HepG2 (cell line): ENCODE results near the gene CFAP91. TPM values are rescaled to one million over a fixed set of nuclear protein-coding genes. Genes with fewer than 3 reads are reported as not detected.

Experiments used
- ELF1 ChIP-seq: sonication (generic); formaldehyde crosslinking; IDR thresholded peaks from 2 replicates; pipeline ENCODE4 v1.4.0; 2020; ENCODE audit warnings: missing genetic modification reagents
- FOSL2 ChIP-seq: sonication (generic); formaldehyde crosslinking; IDR thresholded peaks from 2 replicates; pipeline ENCODE4 v1.4.0; 2020; ENCODE audit warnings: missing genetic modification reagents
- HDAC2 ChIP-seq: sonication (generic); formaldehyde crosslinking; IDR thresholded peaks from 2 replicates; pipeline ENCODE4 v1.4.0; 2020; ENCODE audit warnings: missing genetic modification reagents
- ISL2 ChIP-seq: sonication (generic); formaldehyde crosslinking; IDR thresholded peaks from 2 replicates; pipeline ENCODE4 v1.5.0; 2020; ENCODE audit warnings: missing genetic modification reagents
- NKX3-1 ChIP-seq: sonication (generic); formaldehyde crosslinking; IDR thresholded peaks from 2 replicates; pipeline ENCODE4 v1.5.0; 2020; ENCODE audit warnings: missing genetic modification reagents
- NR2F2 ChIP-seq: IDR thresholded peaks from 2 replicates; pipeline ENCODE4 v1.6.1; 2012; ENCODE audit warnings: low read depth, inconsistent platforms, borderline replicate concordance
- POGZ ChIP-seq: sonication (generic); formaldehyde crosslinking; IDR thresholded peaks from 2 replicates; pipeline ENCODE4 v1.4.0; 2020; ENCODE audit warnings: mild to moderate bottlenecking, missing genetic modification reagents
- POLR2A ChIP-seq, 2 experiments: IDR thresholded peaks; 2 replicates each; pipeline ENCODE4 v1.6.1; 2011; ENCODE audit warnings: low read depth in 2 of 2, low read length in 2 of 2, mild to moderate bottlenecking in 1 of 2, moderate library complexity in 1 of 2; ENCODE audit not compliant: insufficient read depth in 1 of 2
- SP5 ChIP-seq: IDR thresholded peaks from 2 replicates; pipeline ENCODE4 v1.6.1; 2016; ENCODE audit warnings: low read depth, borderline replicate concordance
- SSRP1 ChIP-seq: IDR thresholded peaks from 2 replicates; pipeline ENCODE4 v1.6.1; 2016; ENCODE audit warnings: control low read depth
- TBL1XR1 ChIP-seq: fragments of 150-350 bp; IDR thresholded peaks from 2 replicates; pipeline ENCODE4 v1.6.1; 2014; ENCODE audit warnings: borderline replicate concordance, low read length; ENCODE audit not compliant: partially characterized antibody
- YY1 ChIP-seq: IDR thresholded peaks from 2 replicates; pipeline ENCODE4 v1.6.1; 2011; ENCODE audit warnings: low read length, low read depth, moderate library complexity, mild to moderate bottlenecking; ENCODE audit not compliant: insufficient read depth, insufficient replicate concordance
- ZBTB38 ChIP-seq: sonication (generic); formaldehyde crosslinking; IDR thresholded peaks from 2 replicates; pipeline ENCODE4 v1.5.1; 2020; ENCODE audit warnings: mild to moderate bottlenecking, missing genetic modification reagents
- ZMYM4 ChIP-seq: sonication (generic); formaldehyde crosslinking; IDR thresholded peaks from 2 replicates; pipeline ENCODE4 v1.8.1; 2023; ENCODE audit warnings: mild to moderate bottlenecking, missing genetic modification reagents
- ZNF607 ChIP-seq: sonication (generic); formaldehyde crosslinking; IDR thresholded peaks from 2 replicates; pipeline ENCODE4 v1.5.1; 2020; ENCODE audit warnings: missing genetic modification reagents, mild to moderate bottlenecking, borderline replicate concordance
- ZNF709 ChIP-seq: sonication (generic); formaldehyde crosslinking; IDR thresholded peaks from 2 replicates; pipeline ENCODE4 v1.5.0; 2020; ENCODE audit warnings: mild to moderate bottlenecking, missing genetic modification reagents
- polyA plus RNA-seq, 8 experiments: library from polyadenylated mRNA; depleted of rRNA in 3 of 8; stranded (reverse) in 7 of 8; unstranded in 1 of 8; fragments of >200 nt; fragmentation: Illumina TruSeq in 4 of 8; extraction: Trizol in 4 of 8; gene quantifications; 2 replicates each; pipeline versions ENCODE4 v1.2.1 to v1.2.3, GENCODE V29; 2011 to 2016; ENCODE audit warnings: low read depth in 4 of 8, missing spikeins in 1 of 8, mixed read lengths in 1 of 8; ENCODE audit not compliant: insufficient read depth in 1 of 8
- total RNA-seq, 5 experiments: library from RNA; depleted of rRNA; stranded (reverse); fragments of >200 nt; fragmentation: Illumina TruSeq; extraction: Trizol; gene quantifications; 2 replicates each; pipeline ENCODE4 v1.2.3, GENCODE V29; 2016; ENCODE audit warnings: low read depth in 1 of 5
- TF ChIP-seq, protein P1 (sequence below): sonication (generic); formaldehyde crosslinking; IDR thresholded peaks from 2 replicates; pipeline ENCODE4; 2020; ENCODE audit warnings: missing genetic modification reagents, mild to moderate bottlenecking, borderline replicate concordance
- TF ChIP-seq, protein P2 (sequence below): sonication (generic); formaldehyde crosslinking; IDR thresholded peaks from 2 replicates; pipeline ENCODE4 v1.4.0; 2020; ENCODE audit warnings: mild to moderate bottlenecking, missing genetic modification reagents
- TF ChIP-seq, protein P3 (sequence below): IDR thresholded peaks from 2 replicates; pipeline ENCODE4 v1.6.1; 2016; ENCODE audit warnings: low read depth, borderline replicate concordance
- TF ChIP-seq, protein P4 (sequence below): sonication (generic); formaldehyde crosslinking; IDR thresholded peaks from 2 replicates; pipeline ENCODE4 v1.4.0; 2020; ENCODE audit warnings: missing genetic modification reagents, borderline replicate concordance

The CFAP91 gene
- total and polyA plus RNA-seq, 2 of the 13 experiments (the other 11 are each of a cell fraction or from before 2014, with no cell fraction given): not detected

DNA sequence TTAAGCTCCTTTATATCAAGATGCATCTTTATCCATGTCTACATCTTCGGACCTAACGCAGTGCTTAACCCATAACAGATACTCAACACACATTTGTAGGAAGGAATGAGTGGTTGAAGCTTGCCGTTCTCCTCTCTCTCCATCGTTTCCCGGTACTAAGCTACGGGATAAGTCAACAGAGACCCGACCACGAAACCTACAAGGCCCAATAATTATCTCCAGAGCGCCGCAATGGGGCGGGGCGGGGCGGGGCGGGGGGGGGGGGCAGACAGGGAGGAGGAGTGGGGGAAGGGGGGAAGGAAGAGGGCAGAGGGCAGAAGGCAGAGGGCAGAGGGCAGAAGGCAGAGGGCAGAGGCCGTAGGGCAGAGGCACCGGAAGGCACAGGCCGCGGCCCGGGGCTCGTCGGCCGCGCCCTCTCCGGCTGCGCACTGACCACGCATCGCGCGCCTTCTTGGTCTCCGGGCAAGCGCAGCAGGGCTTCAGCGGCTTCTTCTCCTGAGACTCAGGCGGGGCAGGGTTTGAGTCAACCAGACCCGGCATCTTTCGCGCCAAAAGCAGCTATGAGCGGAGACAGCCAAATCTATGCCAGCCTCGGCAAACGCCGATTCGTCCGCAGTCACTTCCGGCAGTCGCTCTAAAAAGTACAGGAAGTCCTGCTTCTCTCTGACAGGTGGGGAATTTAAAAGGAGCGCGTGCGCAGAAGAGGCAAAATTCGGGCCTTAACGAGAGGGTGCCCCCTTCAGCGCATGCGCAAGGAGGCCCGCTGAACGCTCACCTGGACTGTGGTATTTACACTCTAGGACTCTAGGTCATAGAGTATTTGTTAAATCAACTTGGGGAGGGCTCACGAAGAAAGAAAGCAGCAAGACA, 25.8 kb upstream of the CFAP91 start, which contains the start of gene COX17 (continued):
- TF ChIP-seq, protein P1, sequence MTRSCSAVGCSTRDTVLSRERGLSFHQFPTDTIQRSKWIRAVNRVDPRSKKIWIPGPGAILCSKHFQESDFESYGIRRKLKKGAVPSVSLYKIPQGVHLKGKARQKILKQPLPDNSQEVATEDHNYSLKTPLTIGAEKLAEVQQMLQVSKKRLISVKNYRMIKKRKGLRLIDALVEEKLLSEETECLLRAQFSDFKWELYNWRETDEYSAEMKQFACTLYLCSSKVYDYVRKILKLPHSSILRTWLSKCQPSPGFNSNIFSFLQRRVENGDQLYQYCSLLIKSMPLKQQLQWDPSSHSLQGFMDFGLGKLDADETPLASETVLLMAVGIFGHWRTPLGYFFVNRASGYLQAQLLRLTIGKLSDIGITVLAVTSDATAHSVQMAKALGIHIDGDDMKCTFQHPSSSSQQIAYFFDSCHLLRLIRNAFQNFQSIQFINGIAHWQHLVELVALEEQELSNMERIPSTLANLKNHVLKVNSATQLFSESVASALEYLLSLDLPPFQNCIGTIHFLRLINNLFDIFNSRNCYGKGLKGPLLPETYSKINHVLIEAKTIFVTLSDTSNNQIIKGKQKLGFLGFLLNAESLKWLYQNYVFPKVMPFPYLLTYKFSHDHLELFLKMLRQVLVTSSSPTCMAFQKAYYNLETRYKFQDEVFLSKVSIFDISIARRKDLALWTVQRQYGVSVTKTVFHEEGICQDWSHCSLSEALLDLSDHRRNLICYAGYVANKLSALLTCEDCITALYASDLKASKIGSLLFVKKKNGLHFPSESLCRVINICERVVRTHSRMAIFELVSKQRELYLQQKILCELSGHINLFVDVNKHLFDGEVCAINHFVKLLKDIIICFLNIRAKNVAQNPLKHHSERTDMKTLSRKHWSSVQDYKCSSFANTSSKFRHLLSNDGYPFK (CRISPR knock-in tag): peak; percentile 81; the same call in 1 of the 2 replicates
- TF ChIP-seq, protein P2, sequence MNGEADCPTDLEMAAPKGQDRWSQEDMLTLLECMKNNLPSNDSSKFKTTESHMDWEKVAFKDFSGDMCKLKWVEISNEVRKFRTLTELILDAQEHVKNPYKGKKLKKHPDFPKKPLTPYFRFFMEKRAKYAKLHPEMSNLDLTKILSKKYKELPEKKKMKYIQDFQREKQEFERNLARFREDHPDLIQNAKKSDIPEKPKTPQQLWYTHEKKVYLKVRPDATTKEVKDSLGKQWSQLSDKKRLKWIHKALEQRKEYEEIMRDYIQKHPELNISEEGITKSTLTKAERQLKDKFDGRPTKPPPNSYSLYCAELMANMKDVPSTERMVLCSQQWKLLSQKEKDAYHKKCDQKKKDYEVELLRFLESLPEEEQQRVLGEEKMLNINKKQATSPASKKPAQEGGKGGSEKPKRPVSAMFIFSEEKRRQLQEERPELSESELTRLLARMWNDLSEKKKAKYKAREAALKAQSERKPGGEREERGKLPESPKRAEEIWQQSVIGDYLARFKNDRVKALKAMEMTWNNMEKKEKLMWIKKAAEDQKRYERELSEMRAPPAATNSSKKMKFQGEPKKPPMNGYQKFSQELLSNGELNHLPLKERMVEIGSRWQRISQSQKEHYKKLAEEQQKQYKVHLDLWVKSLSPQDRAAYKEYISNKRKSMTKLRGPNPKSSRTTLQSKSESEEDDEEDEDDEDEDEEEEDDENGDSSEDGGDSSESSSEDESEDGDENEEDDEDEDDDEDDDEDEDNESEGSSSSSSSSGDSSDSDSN (CRISPR knock-in tag): peak; percentile 35; the same call in 1 of the 2 replicates
- TF ChIP-seq ZNF607 (CRISPR knock-in tag) (peak; percentile 31; the same call in 1 of the 2 replicates), FOSL2 (peak; percentile 16; the same call in 1 of the 2 replicates), SSRP1 (CRISPR knock-in tag) (no peak), TBL1XR1 (no peak), NKX3-1 (CRISPR knock-in tag) (0 out of 2 replicates have a peak, but pooled peaks have one; percentile 20), ZMYM4 (peak; percentile 95), POGZ (CRISPR knock-in tag) (peak; percentile 94), POLR2A (IDR thresholded peaks at IDR 0.05; ENCODE audit: insufficient read depth in 1 of 2, low read depth in 2 of 2, low read length in 2 of 2) (peak; percentile 61), HDAC2 (CRISPR knock-in tag) (peak; percentile 64; the same call in 1 of the 2 replicates), ZNF709 (CRISPR knock-in tag) (0 out of 2 replicates have a peak, but pooled peaks have one; percentile 44), NR2F2 (peak; percentile 82; the same call in 1 of the 2 replicates), ELF1 (peak; percentile 95), YY1 (peak; percentile 61), ZBTB38 (CRISPR knock-in tag) (peak; percentile 57; the same call in 1 of the 2 replicates), SP5 (CRISPR knock-in tag) (peak; percentile 20; the same call in 1 of the 2 replicates), ISL2 (CRISPR knock-in tag) (peak; percentile 14; the same call in 1 of the 2 replicates)
- TF ChIP-seq, protein P3, sequence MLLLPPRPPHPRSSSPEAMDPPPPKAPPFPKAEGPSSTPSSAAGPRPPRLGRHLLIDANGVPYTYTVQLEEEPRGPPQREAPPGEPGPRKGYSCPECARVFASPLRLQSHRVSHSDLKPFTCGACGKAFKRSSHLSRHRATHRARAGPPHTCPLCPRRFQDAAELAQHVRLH (CRISPR knock-in tag): peak; percentile 28; the same call in 1 of the 2 replicates
- TF ChIP-seq, protein P4, sequence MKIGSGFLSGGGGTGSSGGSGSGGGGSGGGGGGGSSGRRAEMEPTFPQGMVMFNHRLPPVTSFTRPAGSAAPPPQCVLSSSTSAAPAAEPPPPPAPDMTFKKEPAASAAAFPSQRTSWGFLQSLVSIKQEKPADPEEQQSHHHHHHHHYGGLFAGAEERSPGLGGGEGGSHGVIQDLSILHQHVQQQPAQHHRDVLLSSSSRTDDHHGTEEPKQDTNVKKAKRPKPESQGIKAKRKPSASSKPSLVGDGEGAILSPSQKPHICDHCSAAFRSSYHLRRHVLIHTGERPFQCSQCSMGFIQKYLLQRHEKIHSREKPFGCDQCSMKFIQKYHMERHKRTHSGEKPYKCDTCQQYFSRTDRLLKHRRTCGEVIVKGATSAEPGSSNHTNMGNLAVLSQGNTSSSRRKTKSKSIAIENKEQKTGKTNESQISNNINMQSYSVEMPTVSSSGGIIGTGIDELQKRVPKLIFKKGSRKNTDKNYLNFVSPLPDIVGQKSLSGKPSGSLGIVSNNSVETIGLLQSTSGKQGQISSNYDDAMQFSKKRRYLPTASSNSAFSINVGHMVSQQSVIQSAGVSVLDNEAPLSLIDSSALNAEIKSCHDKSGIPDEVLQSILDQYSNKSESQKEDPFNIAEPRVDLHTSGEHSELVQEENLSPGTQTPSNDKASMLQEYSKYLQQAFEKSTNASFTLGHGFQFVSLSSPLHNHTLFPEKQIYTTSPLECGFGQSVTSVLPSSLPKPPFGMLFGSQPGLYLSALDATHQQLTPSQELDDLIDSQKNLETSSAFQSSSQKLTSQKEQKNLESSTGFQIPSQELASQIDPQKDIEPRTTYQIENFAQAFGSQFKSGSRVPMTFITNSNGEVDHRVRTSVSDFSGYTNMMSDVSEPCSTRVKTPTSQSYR (CRISPR knock-in tag): peak; percentile 71; the same call in 1 of the 2 replicates
